Stimulated activated CD8-positive, alpha-beta memory T cell treated with anti-CD3 and anti-CD28 coated beads, Interleukin-15, amount 100 ng/mL, for 48 hours (primary cell): ENCODE data around the gene ALDH18A1.

Source experiments
- DNase-seq, 2 donors: peaks; one replicate each; pipeline ENCODE4 v3.0.0-alpha.2; 2020; ENCODE audit warnings: low read depth in 2 of 2

ALDH18A1 gene

DNA sequence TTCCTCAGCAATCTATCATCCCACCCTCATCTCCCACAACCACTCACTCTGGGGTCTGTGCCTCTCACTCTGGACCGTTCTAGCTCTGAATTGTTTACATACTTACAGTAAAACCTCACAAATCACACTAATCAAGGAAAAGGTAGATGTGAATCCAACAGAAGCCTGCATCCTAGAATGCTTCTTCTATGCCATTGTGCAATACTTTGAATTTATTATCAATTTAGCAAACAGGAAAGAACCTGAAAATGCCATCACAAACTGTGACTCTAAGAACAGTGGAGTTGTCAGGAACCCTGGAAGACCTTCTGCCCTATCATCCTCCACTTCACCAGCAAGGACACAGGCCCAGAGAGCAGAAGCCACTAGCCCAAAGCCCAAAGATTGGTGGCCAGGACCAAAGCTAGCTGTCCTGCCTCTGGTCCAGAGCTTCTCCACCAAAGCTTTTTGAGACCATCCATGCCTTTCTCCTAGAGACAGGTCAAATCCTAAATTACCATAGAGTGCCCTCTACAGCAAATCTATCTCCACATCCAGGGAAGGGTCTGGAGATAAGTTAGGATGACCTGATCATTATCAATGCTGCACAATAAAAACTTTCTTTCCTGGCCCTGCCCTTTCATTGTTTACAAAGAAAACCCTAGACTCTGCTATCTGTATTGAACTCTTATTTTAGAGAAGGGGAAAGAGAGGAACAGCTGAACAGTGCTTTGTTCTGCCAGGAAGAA is 97.8 kb downstream of the ALDH18A1 start:
- no peak for DNase-seq

DNA sequence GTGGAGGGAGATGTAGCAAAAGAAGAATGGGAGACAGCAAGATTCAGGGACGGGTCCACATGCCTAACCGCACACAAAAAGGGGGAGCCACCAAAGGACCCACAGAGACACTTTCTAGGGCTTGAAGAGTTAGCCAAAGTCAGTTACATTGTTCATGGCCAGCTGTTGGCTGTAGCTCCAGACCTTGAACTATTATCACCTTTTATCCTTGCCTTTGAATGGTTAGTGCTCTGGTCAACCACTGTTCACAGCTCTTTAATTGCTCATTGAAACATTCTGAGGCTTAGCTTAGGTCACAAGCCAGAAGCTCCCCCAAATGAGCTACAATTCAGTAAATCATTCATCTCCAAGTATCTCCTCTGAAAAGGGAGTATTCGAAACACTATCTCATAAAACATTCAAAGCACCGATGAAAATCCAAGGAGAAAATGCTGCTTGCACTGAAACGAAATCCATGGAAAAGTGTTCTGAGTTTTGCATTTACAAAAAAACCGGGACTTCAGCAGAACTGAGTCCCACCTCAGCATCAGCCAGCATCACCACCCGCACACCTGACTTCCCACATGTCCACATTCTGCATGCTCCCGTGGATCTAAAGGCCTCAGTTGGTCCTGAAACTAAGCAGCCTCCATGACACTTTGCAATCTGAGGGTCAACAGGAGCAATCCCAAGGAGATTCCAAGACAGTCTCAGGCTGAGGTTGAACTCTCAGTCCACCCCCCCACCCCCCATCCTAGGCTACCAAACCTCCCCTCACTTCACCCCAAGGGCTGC is 99.3 kb downstream of the ALDH18A1 start:
- DNase-seq = no peak
